Muscle layer of colon (tissue), 2 donors: ENCODE data around the gene KAZN.

Experiments used
- H3K27ac ChIP-seq: one replicate; pipeline ENCODE4 v1.7.0; 2013; ENCODE audit warnings: low read depth, mild to moderate bottlenecking, low read length, moderate library complexity
- H3K27me3 ChIP-seq, 2 donors: one replicate each; pipeline ENCODE4 v1.7.0; 2013; ENCODE audit warnings: low read length in 2 of 2, mild to moderate bottlenecking in 2 of 2; ENCODE audit not compliant: insufficient read depth in 2 of 2, control insufficient read depth in 1 of 2
- H3K36me3 ChIP-seq: one replicate; pipeline ENCODE4 v1.7.0; 2013; ENCODE audit warnings: mild to moderate bottlenecking, low read length; ENCODE audit not compliant: insufficient read depth
- H3K4me1 ChIP-seq: one replicate; pipeline ENCODE4 v1.7.0; 2013; ENCODE audit warnings: mild to moderate bottlenecking, low read length; ENCODE audit not compliant: insufficient read depth
- H3K4me3 ChIP-seq, 2 donors: one replicate each; pipeline ENCODE4 v1.7.0; 2013; ENCODE audit warnings: low read length in 2 of 2, low read depth in 1 of 2, mild to moderate bottlenecking in 1 of 2, moderate library complexity in 1 of 2
- H3K9ac ChIP-seq: one replicate; pipeline ENCODE4 v1.7.0; 2013; ENCODE audit warnings: low read length
- H3K9me3 ChIP-seq: one replicate; pipeline ENCODE4 v1.7.0; 2013; ENCODE audit warnings: mild to moderate bottlenecking, low read length
- donor health status: abdominal sarcoma.
- donor health status: Adenocarcinoma of cecum.

The KAZN gene

DNA sequence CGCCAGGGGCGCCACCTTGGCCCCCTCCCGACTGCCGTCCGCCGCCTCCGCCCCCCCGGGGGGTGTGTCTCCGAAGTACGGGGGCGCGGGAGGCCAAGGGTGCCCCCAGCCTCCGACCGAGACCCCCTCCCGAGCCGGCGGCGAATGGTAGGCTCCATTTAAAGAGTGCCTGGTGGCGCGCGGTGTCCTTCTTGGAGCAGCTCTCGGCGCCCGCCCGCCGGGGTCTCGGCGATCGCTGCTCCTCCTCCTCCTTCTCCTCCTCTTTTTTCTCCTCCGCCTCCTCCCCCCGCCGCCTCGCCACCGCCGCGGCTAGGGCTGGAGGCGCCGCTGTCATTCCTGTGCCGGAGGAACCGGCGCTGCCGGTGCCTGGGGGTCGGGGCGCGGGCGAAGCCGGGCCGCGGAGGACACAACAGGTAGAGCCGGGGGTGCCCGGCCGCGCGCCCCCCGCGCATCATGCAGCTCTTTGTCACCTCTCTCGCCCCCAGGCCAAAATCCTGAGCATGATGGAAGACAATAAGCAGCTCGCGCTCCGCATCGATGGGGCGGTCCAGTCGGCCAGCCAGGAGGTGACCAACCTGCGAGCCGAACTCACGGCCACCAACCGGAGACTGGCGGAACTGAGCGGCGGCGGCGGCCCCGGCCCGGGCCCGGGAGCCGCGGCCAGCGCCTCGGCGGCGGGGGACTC is at the start of gene KAZN:
Gene KAZN, plus strand, starts transcription at position 188 of the 685 bp plus-strand sequence.
- H3K27ac ChIP-seq, result no peak within 1 kb of the TSS
- H3K9me3 ChIP-seq, result no peaks in the 10 kb centered on the region
- H3K9ac ChIP-seq, result no peak within 1 kb of the TSS
- H3K27me3 ChIP-seq, result peaks cover 11 to 45% of the 10 kb centered on the region in 2 donors
- peak within 1 kb of the TSS; percentile 47 to 50 for H3K4me3 ChIP-seq
- no peaks in the 10 kb centered on the region for H3K4me1 ChIP-seq
- no peaks in the 10 kb centered on the region for H3K36me3 ChIP-seq

DNA sequence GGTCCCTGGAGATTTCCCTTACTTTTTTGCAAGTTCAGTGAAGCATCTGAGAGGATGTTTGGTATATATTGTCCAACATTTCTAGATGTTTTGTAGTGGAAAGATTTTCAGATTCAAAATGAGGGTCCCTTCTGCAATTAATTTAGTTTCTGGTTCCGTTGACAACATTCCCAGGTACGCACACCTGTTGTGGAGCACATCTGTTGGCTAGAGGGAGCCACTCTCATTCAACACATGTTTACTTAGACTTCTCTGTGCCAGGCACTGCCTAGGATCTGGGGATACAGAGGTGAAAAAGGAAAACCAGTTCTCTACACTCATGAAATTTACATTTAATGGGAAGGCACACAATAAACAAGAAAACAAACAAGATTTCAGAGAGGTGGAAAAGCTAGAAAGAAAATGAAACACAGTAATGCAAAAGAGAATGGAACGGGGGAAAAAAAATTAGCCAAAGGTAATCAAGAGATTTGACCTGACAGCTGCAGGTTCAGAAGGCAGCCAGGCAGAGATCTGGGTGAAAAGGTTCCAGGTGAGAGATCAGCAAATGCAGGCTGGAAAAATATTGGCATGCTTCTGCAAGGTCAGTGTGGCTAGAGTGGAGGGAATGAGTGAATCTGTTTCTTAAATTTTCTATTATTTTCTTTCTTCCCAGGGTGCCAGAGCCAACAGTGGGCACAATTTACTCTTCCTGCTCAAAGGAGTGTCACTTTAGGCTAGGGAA is 48.4 kb upstream of the KAZN start:
- Histone ChIP-seq H3K36me3 (no peaks in the 10 kb centered on the region), H3K4me3 (no peak overlapping the region), H3K9me3 (no peaks in the 10 kb centered on the region), H3K9ac (no peak overlapping the region), H3K4me1 (no peaks in the 10 kb centered on the region), H3K27ac (no peak overlapping the region), H3K27me3 (peaks cover 0 to 3% of the 10 kb centered on the region in 2 donors)

DNA sequence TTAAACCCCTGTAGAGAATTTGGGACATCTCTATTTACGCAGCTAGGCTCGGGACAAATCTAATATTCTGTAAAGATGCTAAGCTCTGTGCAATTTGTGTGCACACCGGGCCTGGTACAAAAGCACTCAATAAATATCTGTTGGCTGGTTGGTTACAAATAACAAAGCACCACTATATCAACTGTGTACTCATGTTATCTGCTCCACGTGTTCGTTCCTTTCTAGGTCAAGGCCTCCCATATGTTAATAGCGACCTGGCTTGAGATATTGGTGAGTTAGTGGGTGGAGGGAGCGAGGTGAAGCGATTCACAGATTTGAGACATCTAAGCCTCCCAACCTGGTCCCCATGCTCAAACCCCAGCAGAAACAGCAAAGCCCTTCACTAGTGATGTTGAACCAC is 47.1 kb upstream of the KAZN start:
- no peaks in the 10 kb centered on the region for H3K9me3 ChIP-seq
- peaks cover 0 to 3% of the 10 kb centered on the region in 2 donors for H3K27me3 ChIP-seq
- no peak overlapping the region for H3K4me3 ChIP-seq
- no peaks in the 10 kb centered on the region for H3K4me1 ChIP-seq
- no peak overlapping the region for H3K27ac ChIP-seq
- H3K36me3 ChIP-seq, result no peaks in the 10 kb centered on the region
- no peak overlapping the region for H3K9ac ChIP-seq

DNA sequence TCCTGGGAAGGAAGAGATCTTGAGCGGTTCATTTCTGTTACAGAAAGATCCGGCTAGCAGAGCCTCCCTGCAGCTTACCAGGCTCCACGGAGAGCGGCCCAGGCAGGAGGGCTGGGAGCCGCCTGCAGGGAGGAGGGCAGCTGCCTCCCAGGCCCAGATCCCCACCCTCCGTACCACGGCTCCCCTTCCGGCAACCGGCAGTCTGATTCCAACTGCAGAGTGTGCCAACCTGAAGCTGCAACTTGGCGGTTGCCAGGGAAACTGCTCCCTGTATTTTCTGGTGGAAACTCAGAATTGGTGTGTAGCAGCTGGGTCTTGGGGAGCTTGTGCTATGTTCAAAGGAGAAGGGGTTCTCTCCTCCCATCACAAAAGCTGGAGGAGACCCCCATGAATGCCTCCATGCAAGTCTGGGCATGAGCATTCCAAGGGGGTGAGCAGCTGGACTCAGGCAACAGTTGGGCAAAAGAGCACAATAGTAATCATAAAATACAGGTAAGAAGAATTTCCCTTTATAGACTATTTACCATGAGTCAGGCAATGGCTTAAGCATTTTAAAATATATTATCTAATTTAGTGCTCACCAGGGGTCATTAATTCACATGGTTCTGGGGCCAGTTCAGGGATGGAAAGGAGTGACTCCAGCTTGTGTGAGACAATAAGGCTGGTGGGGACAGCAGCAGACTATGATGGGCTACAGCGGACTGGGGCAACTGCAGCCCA is 46.1 kb upstream of the KAZN start:
- H3K4me1 ChIP-seq, result no peaks in the 10 kb centered on the region
- no peak overlapping the region for H3K9ac ChIP-seq
- no peak overlapping the region for H3K27ac ChIP-seq
- H3K4me3 ChIP-seq, result no peak overlapping the region
- H3K9me3 ChIP-seq, result no peaks in the 10 kb centered on the region
- H3K27me3 ChIP-seq, result peaks cover 0 to 3% of the 10 kb centered on the region in 2 donors
- no peaks in the 10 kb centered on the region for H3K36me3 ChIP-seq

DNA sequence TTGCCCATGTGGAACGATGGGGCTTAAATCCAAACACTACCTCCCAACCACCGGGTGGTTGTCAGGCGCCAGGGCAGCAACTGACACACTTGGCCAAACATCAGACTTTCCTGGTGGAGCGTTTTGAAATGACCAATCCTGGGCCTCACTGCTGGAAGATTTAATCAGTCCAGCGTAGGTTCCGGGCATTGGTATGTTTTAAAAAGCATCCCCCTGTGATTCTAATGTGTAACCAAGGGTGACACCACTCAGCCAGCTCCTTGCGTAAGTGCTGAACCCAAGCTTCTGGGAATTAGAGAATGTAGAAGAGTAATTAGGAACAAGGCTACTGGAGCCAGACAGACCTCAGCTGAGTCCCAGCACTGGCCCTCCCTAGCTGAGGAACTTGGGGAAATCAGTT is 44.8 kb upstream of the KAZN start:
- Histone ChIP-seq H3K9ac (no peak overlapping the region), H3K4me3 (no peak overlapping the region), H3K27ac (no peak overlapping the region), H3K4me1 (no peaks in the 10 kb centered on the region), H3K9me3 (no peaks in the 10 kb centered on the region), H3K36me3 (no peaks in the 10 kb centered on the region), H3K27me3 (peaks cover 0 to 3% of the 10 kb centered on the region in 2 donors)

DNA sequence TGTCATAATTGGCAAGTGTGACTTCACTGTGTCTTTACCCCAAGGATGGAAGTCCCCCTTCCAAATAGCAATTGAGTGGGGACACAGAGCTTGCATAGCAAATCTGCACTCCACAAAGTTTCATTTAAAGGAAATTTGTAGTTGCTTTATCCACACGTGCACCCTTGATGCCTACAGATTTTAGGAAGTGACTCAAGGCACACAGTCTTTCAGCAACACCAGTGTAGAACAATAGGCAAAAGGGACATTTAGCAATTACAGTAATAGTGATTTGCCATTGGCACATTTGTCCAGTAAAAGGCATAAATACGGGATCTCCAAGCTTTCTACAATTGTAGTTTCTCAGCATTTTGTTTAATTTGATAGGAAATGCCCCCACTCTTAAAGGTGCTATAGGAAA is 43.4 kb upstream of the KAZN start:
- Histone ChIP-seq H3K27me3 (peaks cover 0 to 3% of the 10 kb centered on the region in 2 donors), H3K4me1 (no peaks in the 10 kb centered on the region), H3K27ac (no peak overlapping the region), H3K36me3 (no peaks in the 10 kb centered on the region), H3K4me3 (no peak overlapping the region), H3K9me3 (no peaks in the 10 kb centered on the region), H3K9ac (no peak overlapping the region)

DNA sequence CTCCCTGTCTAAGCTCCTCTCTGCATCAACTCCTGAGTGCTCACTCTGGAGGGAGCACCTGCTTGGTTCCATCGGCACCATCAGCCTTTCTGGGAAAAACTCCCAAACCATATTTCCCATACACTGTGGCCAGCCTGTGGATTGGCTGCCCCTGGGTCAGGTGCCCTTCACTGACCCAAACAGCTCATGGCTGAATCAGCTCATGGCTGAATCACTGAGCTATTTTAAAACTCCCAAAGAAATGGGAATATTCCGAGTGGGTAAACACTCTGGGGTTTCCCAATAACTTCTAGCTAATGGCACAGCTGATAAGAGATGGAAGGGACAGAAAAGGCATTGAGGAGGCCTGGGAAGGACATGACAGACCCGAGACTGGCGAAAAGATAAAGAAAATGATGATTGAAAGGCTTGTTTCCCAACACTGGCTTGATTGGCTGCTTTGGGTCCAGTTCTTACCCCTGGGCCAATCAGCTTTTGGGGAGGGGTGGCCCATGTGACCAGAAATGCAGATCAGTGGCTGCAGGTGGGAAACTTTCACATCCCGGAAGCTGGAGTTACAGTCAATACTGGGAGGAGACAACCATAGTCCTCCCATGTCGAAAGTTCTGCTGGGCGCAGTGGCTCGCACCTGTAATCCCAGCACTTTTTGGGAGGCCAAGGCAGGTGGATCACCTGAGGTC is 37.3 kb upstream of the KAZN start:
- Histone ChIP-seq H3K9me3 (no peaks in the 10 kb centered on the region), H3K4me1 (no peaks in the 10 kb centered on the region), H3K4me3 (no peak overlapping the region), H3K36me3 (no peaks in the 10 kb centered on the region), H3K27me3 (no peaks in the 10 kb centered on the region), H3K9ac (no peak overlapping the region), H3K27ac (no peak overlapping the region)

DNA sequence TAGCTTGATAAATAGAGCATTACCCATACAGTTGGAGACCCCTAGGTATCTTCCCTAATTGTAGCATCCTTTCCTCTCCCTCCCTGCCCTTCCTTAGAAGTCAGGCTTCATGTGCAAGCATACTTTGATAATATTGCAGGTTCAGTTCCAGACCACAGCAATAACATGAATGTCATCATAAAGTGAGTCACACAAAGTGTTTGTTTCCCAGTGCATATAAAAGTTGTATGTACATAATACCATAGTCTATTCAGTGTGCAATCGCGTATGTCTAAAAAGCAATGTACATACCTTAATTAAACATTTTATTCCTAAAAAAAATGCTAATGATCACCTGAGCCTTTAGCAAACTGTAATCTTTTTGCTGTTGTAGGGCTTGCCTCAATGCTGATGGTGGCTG is 33.4 kb upstream of the KAZN start:
- no peaks in the 10 kb centered on the region for H3K36me3 ChIP-seq
- no peaks in the 10 kb centered on the region for H3K9me3 ChIP-seq
- H3K9ac ChIP-seq, result no peak overlapping the region
- H3K27ac ChIP-seq, result no peak overlapping the region
- H3K4me3 ChIP-seq, result no peak overlapping the region
- H3K27me3 ChIP-seq, result no peaks in the 10 kb centered on the region
- no peaks in the 10 kb centered on the region for H3K4me1 ChIP-seq

DNA sequence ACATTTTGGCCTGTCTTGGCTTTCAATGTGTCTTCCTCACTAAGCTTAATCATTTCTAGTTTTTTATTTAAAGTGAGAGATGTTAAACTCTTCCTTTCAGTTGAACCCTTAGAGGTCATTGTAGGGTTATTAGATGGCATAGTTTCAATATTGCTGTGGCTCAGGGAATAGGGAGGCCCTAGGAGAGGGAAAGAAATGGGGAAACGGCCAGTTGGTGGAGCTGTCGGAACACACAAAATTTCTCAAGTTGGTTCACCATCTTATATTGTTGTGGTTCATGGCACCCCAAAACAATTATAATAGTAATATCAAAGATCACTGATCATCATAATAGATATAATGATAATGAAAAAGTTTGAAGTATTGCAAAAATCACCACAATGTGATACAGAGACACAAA is 31.4 kb upstream of the KAZN start:
- H3K27ac ChIP-seq, result no peak overlapping the region
- H3K9ac ChIP-seq, result no peak overlapping the region
- no peaks in the 10 kb centered on the region for H3K4me1 ChIP-seq
- no peak overlapping the region for H3K4me3 ChIP-seq
- H3K27me3 ChIP-seq, result no peaks in the 10 kb centered on the region
- no peaks in the 10 kb centered on the region for H3K36me3 ChIP-seq
- no peaks in the 10 kb centered on the region for H3K9me3 ChIP-seq

DNA sequence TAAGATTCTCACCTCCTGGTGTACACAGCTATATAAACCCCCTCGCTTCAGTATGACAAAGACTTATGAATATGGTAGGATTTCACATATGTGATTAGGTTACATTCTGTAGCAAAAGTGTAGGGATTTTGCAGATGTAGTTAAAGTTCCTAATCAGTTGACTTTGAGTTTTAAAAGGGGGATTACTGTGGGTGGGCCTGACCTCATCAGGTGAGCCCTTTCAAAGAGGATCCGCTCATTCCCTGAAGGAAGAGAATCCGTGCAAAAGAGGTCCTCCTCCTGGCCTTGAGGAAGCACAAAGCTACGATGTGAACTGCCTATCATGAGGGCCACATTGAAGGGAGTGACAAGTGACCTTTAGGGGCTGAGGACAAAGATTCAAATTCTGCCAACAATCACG is 30.6 kb upstream of the KAZN start:
- H3K27ac ChIP-seq, result no peak overlapping the region
- H3K36me3 ChIP-seq, result no peaks in the 10 kb centered on the region
- no peaks in the 10 kb centered on the region for H3K27me3 ChIP-seq
- no peak overlapping the region for H3K4me3 ChIP-seq
- no peaks in the 10 kb centered on the region for H3K9me3 ChIP-seq
- no peak overlapping the region for H3K9ac ChIP-seq
- no peaks in the 10 kb centered on the region for H3K4me1 ChIP-seq

DNA sequence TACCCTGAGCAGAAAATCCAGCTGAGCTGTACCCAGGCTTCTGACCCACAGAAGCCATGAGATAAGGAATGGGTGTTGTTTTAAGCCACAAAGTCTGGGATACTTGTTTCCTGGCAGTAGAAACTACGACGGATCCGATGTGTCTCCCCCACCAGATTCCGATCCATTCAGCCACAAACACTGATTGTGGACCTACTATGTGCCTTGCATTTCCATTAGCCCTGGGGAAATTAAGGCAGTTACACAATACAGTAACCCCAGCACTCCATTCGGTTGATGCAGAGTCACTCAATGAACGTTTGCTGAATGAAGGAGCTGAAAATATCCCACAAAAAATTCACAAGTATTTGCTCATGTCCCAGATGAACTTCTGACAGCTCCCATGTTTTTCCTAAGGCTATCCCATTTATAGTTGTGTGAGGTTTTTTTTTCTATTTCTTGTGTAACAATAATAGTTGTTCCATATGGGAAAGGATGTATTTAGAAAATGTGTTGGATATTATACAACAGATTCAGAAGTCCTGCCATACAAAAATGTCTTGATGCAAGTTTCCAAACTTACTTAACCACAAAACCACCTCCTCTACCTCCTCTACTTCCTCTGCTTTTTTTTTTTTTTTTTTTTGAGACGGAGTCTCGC is 29.6 kb upstream of the KAZN start:
- Histone ChIP-seq H3K4me3 (no peak overlapping the region), H3K4me1 (no peaks in the 10 kb centered on the region), H3K27me3 (no peaks in the 10 kb centered on the region), H3K9me3 (no peaks in the 10 kb centered on the region), H3K9ac (no peak overlapping the region), H3K27ac (no peak overlapping the region), H3K36me3 (no peaks in the 10 kb centered on the region)
